HEK293 (cell line): ENCODE data around the gene DDX20.
A peak's percentile ranks its signal among the peaks of the same experiment; 100 is the strongest.

ENCODE experiments used
- CTCF ChIA-PET: fragments of 350-600 bp; formaldehyde crosslinking; extraction: SDS; loops from one replicate; lab custom pipeline; 2021; ENCODE audit warnings: antibody characterized with exemption; lab: Yijun Ruan, JAX
- POLR2A ChIA-PET: fragments of 300-600 bp; formaldehyde crosslinking; extraction: SDS; loops from one replicate; lab custom pipeline; 2020; ENCODE audit warnings: antibody characterized with exemption, inconsistent platforms; lab: Yijun Ruan, JAX
- H3K27ac ChIP-seq: fragments of 200-500 bp; sonication (Bioruptor generic); 2 replicates; pipeline ENCODE4 v1.5.1; 2014; ENCODE audit warnings: low read depth, low read length, control low read depth, inconsistent platforms; ENCODE audit errors: extremely low read depth
- H3K36me3 ChIP-seq, 2 experiments: fragments of 200-500 bp in 1 of 2; sonication (Bioruptor generic) in 1 of 2; 1 replicate in 1 of 2; 2 replicates in 1 of 2; pipeline ENCODE4 v1.5.1; 2014 to 2017; ENCODE audit warnings: inconsistent platforms in 2 of 2, low read length in 2 of 2; ENCODE audit not compliant: control insufficient read depth in 2 of 2, insufficient read depth in 1 of 2
- H3K4me1 ChIP-seq: fragments of 200-500 bp; sonication (Bioruptor generic); 2 replicates; pipeline ENCODE4 v1.5.1; 2014; ENCODE audit warnings: mild to moderate bottlenecking, low read length, inconsistent platforms; ENCODE audit not compliant: control insufficient read depth, insufficient read depth
- H3K4me3 ChIP-seq: 2 replicates; pipeline ENCODE4 v1.5.1; 2011; ENCODE audit warnings: low read depth, mild to moderate bottlenecking, control low read depth, low read length, moderate library complexity
- H3K9me3 ChIP-seq: fragments of 200-500 bp; sonication (Bioruptor generic); 2 replicates; pipeline ENCODE4 v1.5.1; 2014; ENCODE audit warnings: low read depth, low read length, inconsistent platforms; ENCODE audit not compliant: control insufficient read depth, insufficient read depth
- HOXD13 ChIP-seq: sonication (generic); formaldehyde crosslinking; IDR thresholded peaks from 2 replicates; pipeline ENCODE4 v1.8.0; 2022; ENCODE audit warnings: missing genetic modification reagents, borderline replicate concordance
- KLF16 ChIP-seq: fragments of 450-650 bp; formaldehyde crosslinking; IDR thresholded peaks from 2 replicates; pipeline ENCODE4 v1.5.1; 2017; ENCODE audit warnings: missing biosample characterization, missing genetic modification characterization
- KLF7 ChIP-seq: fragments of 450-650 bp; formaldehyde crosslinking; IDR thresholded peaks from 2 replicates; pipeline ENCODE4 v1.5.1; 2016; ENCODE audit warnings: missing biosample characterization, missing genetic modification characterization, borderline replicate concordance
- KLF8 ChIP-seq: fragments of 450-650 bp; formaldehyde crosslinking; IDR thresholded peaks from 2 replicates; pipeline ENCODE4 v1.5.1; 2016; ENCODE audit warnings: missing biosample characterization, missing genetic modification characterization
- REPIN1 ChIP-seq: fragments of 450-650 bp; formaldehyde crosslinking; IDR thresholded peaks from 2 replicates; pipeline ENCODE4 v1.5.1; 2017; ENCODE audit warnings: missing biosample characterization, missing genetic modification characterization, low read depth
- SALL2 ChIP-seq: fragments of 450-650 bp; formaldehyde crosslinking; IDR thresholded peaks from 2 replicates; pipeline ENCODE4 v1.5.0; 2017; ENCODE audit warnings: missing biosample characterization, mild to moderate bottlenecking, missing genetic modification characterization, borderline replicate concordance
- SP2 ChIP-seq: fragments of 450-650 bp; formaldehyde crosslinking; IDR thresholded peaks from 2 replicates; pipeline ENCODE4 v1.5.1; 2016; ENCODE audit warnings: missing biosample characterization, missing genetic modification characterization
- WT1 ChIP-seq: fragments of 450-650 bp; formaldehyde crosslinking; IDR thresholded peaks from 2 replicates; pipeline ENCODE4 v1.5.1; 2016; ENCODE audit warnings: missing biosample characterization, missing genetic modification characterization
- ZFP69B ChIP-seq: fragments of 450-650 bp; formaldehyde crosslinking; IDR thresholded peaks from 2 replicates; pipeline ENCODE4 v1.5.1; 2016; ENCODE audit warnings: missing biosample characterization, missing genetic modification characterization
- ZIC2 ChIP-seq: fragments of 450-650 bp; formaldehyde crosslinking; IDR thresholded peaks from 2 replicates; pipeline ENCODE4 v1.5.1; 2016; ENCODE audit warnings: missing biosample characterization, missing genetic modification characterization
- ZNF121 ChIP-seq: fragments of 450-650 bp; formaldehyde crosslinking; IDR thresholded peaks from 2 replicates; pipeline ENCODE4 v1.5.1; 2016; ENCODE audit warnings: missing biosample characterization, missing genetic modification characterization
- ZNF146 ChIP-seq: fragments of 450-650 bp; formaldehyde crosslinking; IDR thresholded peaks from 2 replicates; pipeline ENCODE4 v1.5.1; 2016; ENCODE audit warnings: missing biosample characterization, missing genetic modification characterization
- ZNF155 ChIP-seq: fragments of 450-650 bp; formaldehyde crosslinking; IDR thresholded peaks from 2 replicates; pipeline ENCODE4 v1.5.1; 2016; ENCODE audit warnings: missing biosample characterization, missing genetic modification characterization
- ZNF157 ChIP-seq: fragments of 450-650 bp; formaldehyde crosslinking; IDR thresholded peaks from 2 replicates; pipeline ENCODE4 v1.5.1; 2016; ENCODE audit warnings: missing biosample characterization, missing genetic modification characterization
- ZNF175 ChIP-seq: fragments of 450-650 bp; formaldehyde crosslinking; IDR thresholded peaks from 2 replicates; pipeline ENCODE4 v1.5.1; 2016; ENCODE audit warnings: missing biosample characterization, missing genetic modification characterization
- ZNF221 ChIP-seq: fragments of 450-650 bp; formaldehyde crosslinking; IDR thresholded peaks from 2 replicates; pipeline ENCODE4 v1.5.1; 2017; ENCODE audit warnings: missing biosample characterization, missing genetic modification characterization, borderline replicate concordance
- ZNF266 ChIP-seq: fragments of 450-650 bp; formaldehyde crosslinking; IDR thresholded peaks from 2 replicates; pipeline ENCODE4 v1.5.1; 2016; ENCODE audit warnings: missing biosample characterization, missing genetic modification characterization, low read depth
- ZNF623 ChIP-seq: fragments of 450-650 bp; formaldehyde crosslinking; IDR thresholded peaks from 2 replicates; pipeline ENCODE4 v1.5.1; 2016; ENCODE audit warnings: missing biosample characterization, missing genetic modification characterization
- ZNF670 ChIP-seq: fragments of 450-650 bp; formaldehyde crosslinking; IDR thresholded peaks from 2 replicates; pipeline ENCODE4 v1.5.1; 2016; ENCODE audit warnings: missing biosample characterization, missing genetic modification characterization, low read depth
- ZNF843 ChIP-seq: fragments of 450-650 bp; formaldehyde crosslinking; IDR thresholded peaks from 2 replicates; pipeline ENCODE4 v1.5.1; 2016; ENCODE audit warnings: missing biosample characterization, missing genetic modification characterization
- TF ChIP-seq, protein P1 (sequence below): fragments of 450-650 bp; formaldehyde crosslinking; IDR thresholded peaks from 2 replicates; pipeline ENCODE4 v1.5.1; 2017; ENCODE audit warnings: missing biosample characterization, missing genetic modification characterization
- TF ChIP-seq, protein P2 (sequence below): fragments of 450-650 bp; formaldehyde crosslinking; IDR thresholded peaks from 2 replicates; pipeline ENCODE4 v1.5.1; 2016; ENCODE audit warnings: missing biosample characterization, missing genetic modification characterization, borderline replicate concordance

Gene DDX20

DNA sequence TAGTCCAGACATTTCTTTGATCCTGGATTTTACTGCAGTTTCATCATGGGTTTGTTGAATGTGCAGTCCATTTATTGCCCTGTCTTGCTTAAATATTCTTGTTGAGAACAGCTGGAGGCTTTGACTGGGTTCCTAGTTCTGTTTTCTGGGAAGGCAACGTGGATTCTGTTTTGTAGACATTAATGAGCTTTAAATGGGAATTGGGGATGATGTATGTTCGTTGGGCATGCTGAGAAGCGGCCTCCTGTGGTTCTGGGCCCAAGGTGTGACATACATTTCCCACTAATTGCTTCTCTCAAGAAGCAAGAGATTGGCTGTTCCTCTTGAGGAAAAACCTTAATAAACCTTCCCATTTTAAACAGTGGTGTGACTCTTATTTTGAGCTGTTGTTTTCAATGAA is 39.4 kb upstream of the DDX20 start:
- no peaks in the 10 kb centered on the region for H3K9me3 ChIP-seq
- no peak overlapping the region for H3K4me3 ChIP-seq
- CTCF ChIA-PET: interaction anchor here (0.6 to 4.9 kb wide), 10 partner anchors 9 to 460 kb away, joined by 3 to 83 read pairs (median 6); partner anchors contain the start of genes DDX20 and INKA2
- H3K27ac ChIP-seq: no peak overlapping the region
- peak; percentile 28; the same call in 1 of the 2 replicates for TF ChIP-seq ZIC2 (tag by site-specific recombination)
- no peak for TF ChIP-seq ZFP69B (tag by site-specific recombination)
- TF ChIP-seq, all 188 proteins: peak for 1
- Histone ChIP-seq H3K36me3 (peaks cover 0 to 9% of the 10 kb centered on the region in 2 experiments; a peak in 1 of 3 replicates), H3K4me1 (no peaks in the 10 kb centered on the region)
- POLR2A ChIA-PET: interaction anchor here (2.1 kb wide), 1 partner anchor 23 kb away, joined by 7 read pairs; the partner anchor contains the start of gene INKA2

DNA sequence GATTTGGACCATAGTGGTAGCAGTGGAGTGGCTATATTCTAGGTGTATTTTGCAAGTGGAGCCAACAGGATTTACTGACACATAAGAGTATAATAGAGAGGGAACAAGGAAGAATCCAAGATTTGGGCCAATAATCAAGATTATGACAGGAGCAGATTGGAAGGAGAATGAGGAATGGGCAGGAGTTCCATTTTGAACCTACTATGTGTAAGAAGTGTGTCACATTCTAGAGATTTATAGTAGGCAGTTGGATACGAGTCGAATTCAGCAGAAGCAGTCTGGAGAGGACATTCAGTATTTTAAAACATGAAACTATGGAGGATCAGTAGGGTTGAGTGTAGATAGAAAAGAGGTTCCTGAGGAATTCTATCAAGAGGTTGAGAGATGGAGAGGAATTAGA is 38.3 kb upstream of the DDX20 start:
- H3K36me3 ChIP-seq: peaks cover 0 to 9% of the 10 kb centered on the region in 2 experiments; a peak in 1 of 3 replicates
- no peak overlapping the region for H3K27ac ChIP-seq
- ChIA-PET POLR2A (no interaction called here), CTCF (no interaction called here)
- H3K4me1 ChIP-seq: no peaks in the 10 kb centered on the region
- H3K4me3 ChIP-seq: no peak overlapping the region
- H3K9me3 ChIP-seq: no peaks in the 10 kb centered on the region
- no peak for TF ChIP-seq ZNF221 (tag by site-specific recombination)
- TF ChIP-seq, protein P1, sequence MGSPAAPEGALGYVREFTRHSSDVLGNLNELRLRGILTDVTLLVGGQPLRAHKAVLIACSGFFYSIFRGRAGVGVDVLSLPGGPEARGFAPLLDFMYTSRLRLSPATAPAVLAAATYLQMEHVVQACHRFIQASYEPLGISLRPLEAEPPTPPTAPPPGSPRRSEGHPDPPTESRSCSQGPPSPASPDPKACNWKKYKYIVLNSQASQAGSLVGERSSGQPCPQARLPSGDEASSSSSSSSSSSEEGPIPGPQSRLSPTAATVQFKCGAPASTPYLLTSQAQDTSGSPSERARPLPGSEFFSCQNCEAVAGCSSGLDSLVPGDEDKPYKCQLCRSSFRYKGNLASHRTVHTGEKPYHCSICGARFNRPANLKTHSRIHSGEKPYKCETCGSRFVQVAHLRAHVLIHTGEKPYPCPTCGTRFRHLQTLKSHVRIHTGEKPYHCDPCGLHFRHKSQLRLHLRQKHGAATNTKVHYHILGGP (tag by site-specific recombination): no peak
- no peak for TF ChIP-seq ZNF146 (tag by site-specific recombination)
- TF ChIP-seq ZNF175 (tag by site-specific recombination): no peak
- TF ChIP-seq ZNF155: no peak
- TF ChIP-seq, all 188 proteins: peak for 0

DNA sequence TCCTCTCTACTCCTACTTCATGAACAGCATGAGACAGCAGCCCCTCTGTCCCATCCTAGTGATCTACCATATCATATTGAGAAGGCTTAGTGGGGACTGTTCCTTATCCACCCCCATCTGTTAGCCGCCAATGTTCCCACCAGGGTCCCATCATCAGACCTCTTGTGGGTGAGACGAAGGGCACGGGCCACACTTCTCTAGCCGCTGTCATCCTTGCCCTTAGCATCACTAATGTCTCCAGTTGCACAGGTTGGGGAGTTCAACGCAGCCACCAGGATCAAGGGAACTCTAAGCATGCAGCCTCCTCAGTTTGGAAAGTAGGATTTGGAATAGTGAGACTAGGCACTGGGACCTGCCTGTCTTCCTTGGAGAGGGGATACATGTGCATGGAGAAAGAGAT is 36.6 kb upstream of the DDX20 start:
- H3K27ac ChIP-seq: no peak overlapping the region
- no peaks in the 10 kb centered on the region for H3K4me1 ChIP-seq
- peaks cover 0 to 9% of the 10 kb centered on the region in 2 experiments; a peak in 1 of 3 replicates for H3K36me3 ChIP-seq
- ChIA-PET CTCF (interaction anchor here (2.5 kb wide), 1 partner anchor 28 kb away, joined by 8 read pairs; no protein-coding TSS in a partner anchor), POLR2A (no interaction called here)
- no peaks in the 10 kb centered on the region for H3K9me3 ChIP-seq
- no peak overlapping the region for H3K4me3 ChIP-seq
- TF ChIP-seq KLF7 (tag by site-specific recombination) (no peak), ZNF157 (tag by site-specific recombination) (no peak), SP2 (no peak), HOXD13 (CRISPR knock-in tag) (no peak), ZNF623 (tag by site-specific recombination) (no peak), ZNF670 (tag by site-specific recombination) (no peak), REPIN1 (no peak), ZNF843 (tag by site-specific recombination) (no peak), ZNF121 (tag by site-specific recombination) (no peak), WT1 (tag by site-specific recombination) (no peak), SALL2 (tag by site-specific recombination) (no peak), KLF8 (tag by site-specific recombination) (no peak), KLF16 (tag by site-specific recombination) (no peak), ZNF266 (tag by site-specific recombination) (no peak)
- TF ChIP-seq, protein P2, sequence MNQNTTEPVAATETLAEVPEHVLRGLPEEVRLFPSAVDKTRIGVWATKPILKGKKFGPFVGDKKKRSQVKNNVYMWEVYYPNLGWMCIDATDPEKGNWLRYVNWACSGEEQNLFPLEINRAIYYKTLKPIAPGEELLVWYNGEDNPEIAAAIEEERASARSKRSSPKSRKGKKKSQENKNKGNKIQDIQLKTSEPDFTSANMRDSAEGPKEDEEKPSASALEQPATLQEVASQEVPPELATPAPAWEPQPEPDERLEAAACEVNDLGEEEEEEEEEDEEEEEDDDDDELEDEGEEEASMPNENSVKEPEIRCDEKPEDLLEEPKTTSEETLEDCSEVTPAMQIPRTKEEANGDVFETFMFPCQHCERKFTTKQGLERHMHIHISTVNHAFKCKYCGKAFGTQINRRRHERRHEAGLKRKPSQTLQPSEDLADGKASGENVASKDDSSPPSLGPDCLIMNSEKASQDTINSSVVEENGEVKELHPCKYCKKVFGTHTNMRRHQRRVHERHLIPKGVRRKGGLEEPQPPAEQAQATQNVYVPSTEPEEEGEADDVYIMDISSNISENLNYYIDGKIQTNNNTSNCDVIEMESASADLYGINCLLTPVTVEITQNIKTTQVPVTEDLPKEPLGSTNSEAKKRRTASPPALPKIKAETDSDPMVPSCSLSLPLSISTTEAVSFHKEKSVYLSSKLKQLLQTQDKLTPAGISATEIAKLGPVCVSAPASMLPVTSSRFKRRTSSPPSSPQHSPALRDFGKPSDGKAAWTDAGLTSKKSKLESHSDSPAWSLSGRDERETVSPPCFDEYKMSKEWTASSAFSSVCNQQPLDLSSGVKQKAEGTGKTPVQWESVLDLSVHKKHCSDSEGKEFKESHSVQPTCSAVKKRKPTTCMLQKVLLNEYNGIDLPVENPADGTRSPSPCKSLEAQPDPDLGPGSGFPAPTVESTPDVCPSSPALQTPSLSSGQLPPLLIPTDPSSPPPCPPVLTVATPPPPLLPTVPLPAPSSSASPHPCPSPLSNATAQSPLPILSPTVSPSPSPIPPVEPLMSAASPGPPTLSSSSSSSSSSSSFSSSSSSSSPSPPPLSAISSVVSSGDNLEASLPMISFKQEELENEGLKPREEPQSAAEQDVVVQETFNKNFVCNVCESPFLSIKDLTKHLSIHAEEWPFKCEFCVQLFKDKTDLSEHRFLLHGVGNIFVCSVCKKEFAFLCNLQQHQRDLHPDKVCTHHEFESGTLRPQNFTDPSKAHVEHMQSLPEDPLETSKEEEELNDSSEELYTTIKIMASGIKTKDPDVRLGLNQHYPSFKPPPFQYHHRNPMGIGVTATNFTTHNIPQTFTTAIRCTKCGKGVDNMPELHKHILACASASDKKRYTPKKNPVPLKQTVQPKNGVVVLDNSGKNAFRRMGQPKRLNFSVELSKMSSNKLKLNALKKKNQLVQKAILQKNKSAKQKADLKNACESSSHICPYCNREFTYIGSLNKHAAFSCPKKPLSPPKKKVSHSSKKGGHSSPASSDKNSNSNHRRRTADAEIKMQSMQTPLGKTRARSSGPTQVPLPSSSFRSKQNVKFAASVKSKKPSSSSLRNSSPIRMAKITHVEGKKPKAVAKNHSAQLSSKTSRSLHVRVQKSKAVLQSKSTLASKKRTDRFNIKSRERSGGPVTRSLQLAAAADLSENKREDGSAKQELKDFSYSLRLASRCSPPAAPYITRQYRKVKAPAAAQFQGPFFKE: no peak
